ENCODE results near the gene RBAK. TPM values are rescaled to one million over a fixed set of nuclear protein-coding genes. Genes with fewer than 3 reads are reported as not detected.
"Not testable (repeated sequence)": the region's sequence is repeated elsewhere in the genome, so short reads cannot be mapped to it uniquely, and the experiment has no call there.

Gene RBAK
- 10 to 100 TPM; 21.0 to 25.0 (median 23.7) TPM for polyA plus RNA-seq (ENCODE audit: insufficient read length in 3 of 3)

DNA sequence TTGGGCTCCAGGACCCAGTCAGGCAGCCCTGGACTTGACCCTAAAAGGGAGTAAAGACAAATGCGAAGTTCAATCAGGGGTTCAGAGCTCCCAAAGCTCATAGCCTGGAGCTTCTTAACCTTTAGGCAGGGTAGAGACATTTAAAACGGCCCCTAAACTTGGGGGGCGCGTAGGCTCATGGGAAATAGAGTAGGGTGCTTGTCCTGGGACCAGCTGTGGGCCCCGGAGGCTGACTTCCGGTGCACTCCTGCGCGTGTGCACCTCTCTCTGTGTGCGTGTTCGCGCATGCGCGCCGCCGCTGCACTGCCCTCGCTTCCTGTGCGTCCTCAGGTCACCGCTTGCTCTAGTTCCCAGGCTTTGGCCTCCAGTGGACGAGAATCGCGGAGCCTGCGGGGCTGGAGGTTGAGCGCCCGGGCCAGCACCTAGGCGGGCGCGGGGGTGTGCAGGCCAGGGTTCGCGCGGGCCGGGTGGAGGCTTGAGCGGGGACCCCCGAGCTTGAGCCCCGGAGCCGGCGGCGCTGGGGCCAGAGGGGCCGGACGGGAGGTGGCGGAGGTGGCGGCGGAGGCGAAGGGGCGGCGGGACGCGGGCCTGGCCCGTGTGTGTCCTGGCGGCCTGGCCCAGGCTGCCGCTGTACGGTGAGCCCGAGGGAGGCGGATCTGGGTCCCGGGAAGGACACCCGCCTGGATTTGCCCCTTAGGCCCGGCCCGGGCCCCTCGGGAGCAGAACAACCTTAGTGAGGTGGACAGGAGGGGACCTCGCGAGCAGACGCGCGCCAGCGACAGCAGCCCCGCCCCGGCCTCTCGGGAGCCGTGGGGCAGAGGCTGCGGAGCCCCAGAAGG is at the start of gene RBAK:
Gene RBAK, plus strand, starts transcription at position 303 of the 839 bp plus-strand sequence. CDS start 2,217 bp downstream, outside the sequence.
- peak; percentile 79 to 86 (median 83) for DNase-seq (ENCODE audit: low read depth in 3 of 3, low spot score in 2 of 3)

DNA sequence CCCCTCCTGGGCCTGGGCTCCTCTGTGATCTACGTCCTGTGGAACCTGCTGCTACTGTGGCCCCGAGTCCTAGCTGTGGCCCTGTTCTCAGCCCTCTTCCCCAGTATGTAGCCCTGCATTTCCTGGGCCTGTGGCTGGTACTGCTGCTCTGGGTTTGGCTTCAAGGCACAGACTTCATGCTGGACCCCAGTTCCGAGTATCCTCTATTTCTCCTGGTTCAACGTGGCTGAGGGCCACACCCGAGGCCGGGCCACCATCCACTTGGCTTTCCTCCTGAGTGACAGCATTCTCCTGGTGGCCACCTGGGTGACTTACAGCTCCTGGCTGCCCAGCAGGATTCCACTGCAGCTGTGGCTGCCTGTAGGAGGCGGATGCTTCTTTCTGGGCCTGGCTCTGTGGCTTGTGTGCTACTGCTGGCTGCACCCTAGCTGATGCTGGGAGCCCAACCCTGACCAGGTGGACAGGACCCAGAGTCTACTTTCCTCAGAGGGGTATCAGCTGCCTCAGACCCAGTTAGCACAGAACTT is 48.9 kb upstream of the RBAK start:
- DNase-seq (ENCODE audit: low read depth in 3 of 3, low spot score in 2 of 3), result no peak

DNA sequence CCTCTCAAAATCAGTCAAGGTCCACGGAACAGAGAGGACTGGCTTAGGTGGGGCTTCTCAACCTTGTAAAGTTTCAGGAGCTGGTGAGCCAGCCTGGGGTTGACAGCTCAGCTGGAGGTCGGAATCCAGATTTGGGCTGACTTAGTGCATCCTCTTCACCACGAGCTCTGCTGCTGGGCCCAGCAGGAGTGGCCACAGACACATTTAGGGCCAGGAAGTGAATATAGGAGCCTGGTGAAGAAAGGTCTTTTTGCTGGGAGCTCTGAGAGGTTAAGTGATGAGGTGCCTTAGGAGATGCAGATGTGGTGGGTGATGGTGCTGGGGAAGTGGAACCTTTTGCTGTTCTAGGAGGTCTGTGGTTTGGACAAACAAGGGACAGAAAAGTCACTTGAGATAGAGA is 47.4 kb upstream of the RBAK start:
- no peak for DNase-seq (ENCODE audit: low read depth in 3 of 3, low spot score in 2 of 3)

DNA sequence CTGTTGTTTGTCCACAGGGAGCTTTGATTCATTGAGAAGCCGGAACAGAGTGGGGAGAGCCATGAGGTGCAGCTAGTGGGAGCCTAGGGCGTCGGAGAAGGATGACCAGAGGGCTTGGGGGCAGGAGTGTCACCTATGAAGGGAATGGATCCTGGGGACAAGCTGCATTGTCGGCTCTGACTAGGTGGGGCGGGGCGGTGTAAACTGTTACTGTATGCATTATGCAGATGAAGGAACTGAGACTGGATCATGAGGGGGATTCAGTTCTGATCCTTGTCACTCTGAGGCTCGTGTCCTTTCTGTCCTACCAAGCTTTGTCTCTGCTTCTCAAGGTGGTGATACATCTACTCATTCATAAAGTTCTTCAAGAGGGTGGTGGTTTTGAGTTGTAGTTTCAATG is 46.8 kb upstream of the RBAK start:
- DNase-seq (ENCODE audit: low read depth in 3 of 3, low spot score in 2 of 3), result no peak

DNA sequence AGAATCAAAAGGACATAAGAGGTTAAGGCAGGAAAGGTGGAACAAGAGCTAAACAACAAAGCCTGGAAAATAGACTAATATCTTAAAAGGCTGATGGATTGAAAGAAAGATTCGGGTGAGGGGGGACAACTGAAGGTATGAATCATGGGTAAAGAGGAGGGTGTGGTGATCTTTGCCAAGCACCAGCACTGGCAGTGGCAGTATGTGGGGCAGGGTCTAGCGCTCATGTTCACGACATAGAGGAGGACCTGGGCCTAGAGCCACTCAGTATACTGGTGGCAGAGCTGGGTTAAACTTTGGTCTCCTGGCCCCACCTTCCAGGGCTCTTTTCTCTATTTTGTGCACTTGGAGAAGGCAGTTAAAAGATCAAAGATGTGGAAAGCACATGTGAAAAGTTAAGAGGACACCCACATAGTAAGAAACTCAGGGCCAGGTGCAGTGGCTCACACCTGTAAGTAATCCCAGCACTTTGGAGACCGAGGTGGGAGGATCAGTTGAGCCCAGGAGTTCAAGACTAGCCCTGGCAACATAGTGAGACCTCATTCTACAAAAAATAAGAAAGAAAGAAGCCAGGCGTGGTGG is 46.2 kb upstream of the RBAK start:
- no peak for DNase-seq (ENCODE audit: low read depth in 3 of 3, low spot score in 2 of 3)

DNA sequence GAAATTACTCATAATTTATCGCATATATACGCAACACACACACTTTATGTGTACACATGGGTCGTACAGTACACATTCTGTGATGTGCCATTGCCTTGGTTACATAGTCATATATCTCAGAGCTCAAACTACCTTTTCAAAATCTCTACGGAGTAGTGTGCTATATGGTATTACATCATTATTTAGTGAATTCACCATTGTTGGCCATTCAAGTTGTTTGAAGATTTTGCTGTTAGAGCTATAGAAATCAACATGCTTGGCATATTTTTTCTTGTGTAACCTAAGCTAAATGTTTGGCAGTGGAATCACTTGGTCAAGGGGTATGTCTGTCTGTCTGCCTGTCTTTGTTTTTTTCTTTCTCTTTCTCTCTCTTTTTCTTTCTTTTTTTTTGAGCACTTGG is 44.7 kb upstream of the RBAK start:
- no peak for DNase-seq (ENCODE audit: low read depth in 3 of 3, low spot score in 2 of 3)

DNA sequence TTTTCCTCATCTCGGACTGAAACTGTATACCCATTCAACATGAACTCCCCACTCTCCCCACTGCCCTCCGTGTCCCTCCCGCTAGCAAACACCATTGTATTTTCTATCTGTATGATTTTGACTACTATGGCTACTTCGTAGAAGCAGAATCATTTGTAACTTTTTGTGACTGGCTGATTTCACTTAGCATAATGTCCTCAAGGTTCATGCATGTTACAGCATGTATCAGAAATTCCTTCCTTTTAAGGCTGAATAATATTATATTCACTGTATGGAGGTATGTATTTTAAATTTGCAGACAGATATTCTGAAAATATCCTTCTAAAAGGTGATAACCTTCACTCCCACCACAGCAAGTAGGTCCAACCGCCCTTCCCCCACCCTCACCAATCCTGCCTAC is 43.7 kb upstream of the RBAK start:
- DNase-seq (ENCODE audit: low read depth in 3 of 3, low spot score in 2 of 3), result no peak

DNA sequence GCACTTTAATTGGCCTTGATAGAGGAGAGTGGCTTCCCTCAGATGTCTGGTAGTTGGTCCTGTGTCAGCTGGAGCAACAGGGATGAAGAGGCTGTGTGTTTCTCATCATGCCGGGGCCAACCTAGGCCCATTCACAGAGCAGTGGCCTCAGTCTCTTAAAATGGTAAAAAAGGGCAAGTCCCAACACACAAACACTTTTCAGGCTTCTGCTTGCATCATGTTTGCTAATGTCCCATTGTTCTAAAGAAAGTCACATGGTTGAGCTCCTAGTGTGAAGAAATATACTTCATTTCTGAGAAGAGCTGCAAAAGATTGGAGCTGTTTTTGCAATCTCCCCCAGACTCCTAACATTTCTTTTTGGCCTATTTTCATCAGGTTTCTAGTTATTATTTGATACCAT is 40.6 kb upstream of the RBAK start:
- DNase-seq (ENCODE audit: low read depth in 3 of 3, low spot score in 2 of 3), result no peak

DNA sequence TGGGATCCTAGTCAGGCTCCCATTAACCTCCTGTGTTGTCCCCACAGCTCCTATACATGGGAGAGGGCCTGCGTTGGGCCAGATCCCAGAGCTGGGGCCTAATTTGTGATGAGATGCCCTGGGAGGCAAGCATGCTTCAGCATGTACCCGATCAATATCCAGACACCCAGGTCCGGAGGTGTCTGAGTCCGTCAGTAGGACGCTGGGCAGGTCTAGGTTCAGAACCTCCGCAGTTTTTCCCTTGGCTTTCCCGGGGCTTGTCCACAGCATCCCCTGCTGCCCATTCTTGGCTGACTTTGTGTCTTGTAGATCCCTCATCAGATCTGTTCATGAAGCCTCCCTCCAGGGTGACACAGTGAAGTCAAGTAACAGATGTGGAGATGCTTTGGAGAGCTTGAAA is 32.7 kb upstream of the RBAK start:
- DNase-seq (ENCODE audit: low read depth in 3 of 3, low spot score in 2 of 3), result no peak

DNA sequence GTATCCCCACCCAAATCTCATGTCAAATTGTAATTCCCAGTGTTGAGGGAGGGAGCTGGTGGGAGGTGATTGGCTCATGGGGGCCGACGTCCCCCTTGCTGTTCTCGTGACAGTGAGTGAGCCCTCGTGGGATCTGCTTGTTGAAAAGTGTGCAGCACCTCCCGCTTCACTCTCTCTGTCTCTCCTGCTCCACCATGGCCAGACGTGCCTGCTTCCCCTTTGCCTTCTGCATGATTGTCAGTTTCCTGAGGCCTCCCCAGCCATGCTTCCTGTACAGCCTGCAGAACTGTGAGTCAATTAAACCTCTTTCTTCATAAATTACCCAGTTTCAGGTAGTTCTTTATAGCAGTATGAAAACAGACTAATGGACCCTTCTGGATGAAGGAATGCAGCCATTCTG is 29.7 kb upstream of the RBAK start:
- not testable (repeated sequence) for DNase-seq (ENCODE audit: low read depth in 3 of 3, low spot score in 2 of 3)

DNA sequence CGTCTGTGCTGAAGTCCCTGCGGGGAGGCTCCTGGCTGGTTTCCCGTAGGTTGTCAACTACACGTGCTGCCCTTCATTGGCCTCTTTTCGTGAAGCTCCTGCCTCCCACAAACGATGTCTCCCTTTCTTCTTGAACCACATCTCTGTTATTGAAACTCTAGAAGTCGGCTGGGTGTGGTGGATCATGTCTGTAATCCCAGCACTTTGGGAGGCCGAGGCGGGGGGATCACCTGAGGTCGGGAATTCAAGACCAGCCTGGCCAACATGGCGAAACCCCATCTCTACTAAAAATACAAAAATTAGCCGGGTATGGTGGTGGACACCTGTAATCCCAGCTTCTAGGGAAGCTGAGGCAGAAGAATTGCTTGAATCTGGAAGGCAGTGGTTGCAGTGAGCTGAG is 28.0 kb upstream of the RBAK start:
- DNase-seq (ENCODE audit: low read depth in 3 of 3, low spot score in 2 of 3), result not testable (repeated sequence)

DNA sequence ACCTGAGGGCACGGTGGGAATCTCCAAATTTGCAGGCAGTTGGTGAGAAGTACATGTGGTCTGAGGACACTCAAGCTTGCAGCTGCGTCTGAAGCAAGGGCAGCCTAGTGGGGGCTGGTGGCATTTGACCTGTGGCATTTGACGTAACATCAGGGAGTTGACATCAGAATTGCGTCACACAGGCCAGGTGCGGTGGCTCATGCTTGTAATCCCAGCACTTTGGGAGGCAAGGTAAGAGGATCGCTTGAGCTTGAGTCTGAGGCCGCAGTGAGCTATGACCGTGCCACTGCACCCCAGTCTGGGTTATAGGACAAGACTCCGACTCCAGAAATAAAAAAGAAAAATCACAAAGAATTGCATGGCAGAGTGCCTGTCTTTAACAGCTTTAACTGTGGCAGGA is 25.6 kb upstream of the RBAK start:
- DNase-seq (ENCODE audit: low read depth in 3 of 3, low spot score in 2 of 3), result no peak

DNA sequence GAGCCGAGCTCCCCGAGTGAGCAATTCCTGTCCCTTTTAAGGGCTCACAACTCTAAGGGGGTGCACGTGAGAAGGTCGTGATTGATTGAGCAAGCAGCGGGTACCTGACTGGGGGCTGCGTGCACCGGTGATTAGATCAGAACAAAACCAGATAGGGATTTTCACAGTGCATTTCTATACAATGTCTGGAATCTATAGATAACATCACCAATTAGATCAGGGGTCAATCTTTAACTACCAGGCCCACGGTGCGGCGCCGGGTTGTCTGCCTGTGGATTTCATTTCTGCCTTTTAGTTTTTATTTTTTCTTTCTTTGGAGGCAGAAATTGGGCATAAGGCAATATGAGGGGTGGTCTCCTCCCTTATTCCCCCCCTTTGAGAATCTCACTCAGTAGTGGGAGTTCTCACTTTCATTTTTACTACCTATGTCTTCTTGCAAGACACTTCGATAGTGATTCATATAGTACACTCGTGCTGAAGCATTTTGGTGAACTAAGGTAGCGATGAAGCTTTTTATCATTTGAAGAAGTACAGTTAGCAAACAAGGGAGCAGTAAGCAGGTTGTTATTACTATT is 24.6 kb upstream of the RBAK start:
- not testable (repeated sequence) for DNase-seq (ENCODE audit: low read depth in 3 of 3, low spot score in 2 of 3)

DNA sequence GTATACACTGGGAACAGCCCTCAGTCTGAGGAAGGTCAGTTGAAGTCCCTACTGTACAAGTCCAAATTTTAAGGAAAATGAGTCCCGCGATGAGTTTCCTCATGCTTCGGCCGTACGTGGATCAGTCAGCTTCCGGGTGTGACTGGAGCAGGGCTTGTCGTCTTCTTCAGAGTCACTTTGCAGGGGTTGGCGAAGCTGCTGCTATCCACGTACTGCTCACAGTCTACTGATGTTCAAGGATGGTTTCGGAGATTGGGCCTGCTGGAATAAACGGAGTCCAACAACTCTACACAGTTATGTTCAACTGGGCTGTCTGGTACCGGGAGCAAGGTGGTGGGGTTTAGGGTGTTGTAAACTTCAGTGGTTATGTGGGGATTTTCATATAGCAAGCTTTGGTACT is 22.0 kb upstream of the RBAK start:
- not testable (repeated sequence) for DNase-seq (ENCODE audit: low read depth in 3 of 3, low spot score in 2 of 3)

DNA sequence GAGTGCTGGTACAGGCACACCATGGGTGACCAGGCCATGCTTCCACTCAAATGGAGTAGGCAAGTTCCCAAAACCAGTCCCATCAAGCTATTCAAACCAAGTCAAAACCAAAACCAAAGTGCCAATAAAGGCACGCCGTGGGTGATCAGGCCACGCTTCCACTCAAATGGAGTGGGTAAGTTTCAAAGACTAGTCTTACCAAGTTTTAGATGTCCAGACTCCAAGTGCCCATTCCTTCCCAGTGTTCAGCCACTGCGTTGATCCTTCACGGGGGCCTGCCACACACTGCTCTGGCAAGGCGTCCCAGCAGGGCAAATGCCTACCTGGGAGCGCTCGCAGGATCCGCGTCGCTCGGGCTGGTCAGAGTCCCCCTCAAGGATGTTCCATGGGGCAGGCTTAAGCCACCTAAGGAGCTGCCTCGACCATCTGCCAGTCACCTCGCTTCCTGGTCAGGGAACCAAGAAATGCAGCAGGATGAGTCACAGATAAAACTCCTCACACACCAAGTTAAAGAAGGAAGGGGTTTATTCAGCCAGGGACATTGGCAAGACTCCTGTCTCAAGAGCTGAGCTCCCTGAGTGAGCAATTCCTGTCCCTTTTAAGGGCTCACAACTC is 17.8 kb upstream of the RBAK start:
- not testable (repeated sequence) for DNase-seq (ENCODE audit: low read depth in 3 of 3, low spot score in 2 of 3)

DNA sequence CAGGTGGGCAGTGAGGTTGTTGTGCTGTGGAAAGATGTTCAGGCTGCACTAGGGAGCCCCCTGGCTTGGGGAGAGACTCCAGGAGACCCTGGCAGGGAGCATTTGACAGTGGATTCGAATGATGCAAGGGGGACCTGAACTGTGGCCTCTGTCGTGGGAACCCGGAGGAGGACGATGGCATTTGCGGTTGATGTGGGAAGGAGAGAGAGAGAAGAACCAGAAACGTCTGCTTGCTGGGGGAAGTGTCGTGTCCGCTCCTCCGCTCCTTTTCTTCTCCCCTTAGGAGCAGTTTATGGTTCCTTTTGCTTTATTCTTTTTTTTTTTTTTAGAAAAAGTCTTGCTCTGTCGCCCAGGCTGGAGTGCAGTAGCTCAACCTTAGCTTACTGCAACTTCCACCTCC is 12.5 kb upstream of the RBAK start:
- not testable (repeated sequence) for DNase-seq (ENCODE audit: low read depth in 3 of 3, low spot score in 2 of 3)

DNA sequence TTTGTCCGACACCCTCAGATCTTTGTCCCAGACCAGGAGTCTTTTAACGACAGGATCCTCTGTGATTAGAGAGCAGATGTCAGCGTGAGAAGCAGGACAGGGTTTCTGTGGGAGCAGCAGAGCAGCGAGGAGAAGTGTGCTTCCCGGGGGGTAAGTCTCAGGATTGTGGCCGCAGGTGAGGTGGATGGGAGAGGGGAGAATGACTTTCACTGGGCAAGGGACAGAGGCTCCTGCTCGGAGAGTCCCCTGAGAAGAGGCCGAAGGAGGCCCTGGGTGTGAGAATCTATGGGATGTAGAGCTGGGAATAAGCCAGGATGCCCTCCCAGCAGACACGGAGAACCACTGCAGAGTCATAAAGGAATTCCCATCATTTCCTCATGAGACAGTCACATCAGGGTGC is 10.4 kb upstream of the RBAK start:
- no peak for DNase-seq (ENCODE audit: low read depth in 3 of 3, low spot score in 2 of 3)

DNA sequence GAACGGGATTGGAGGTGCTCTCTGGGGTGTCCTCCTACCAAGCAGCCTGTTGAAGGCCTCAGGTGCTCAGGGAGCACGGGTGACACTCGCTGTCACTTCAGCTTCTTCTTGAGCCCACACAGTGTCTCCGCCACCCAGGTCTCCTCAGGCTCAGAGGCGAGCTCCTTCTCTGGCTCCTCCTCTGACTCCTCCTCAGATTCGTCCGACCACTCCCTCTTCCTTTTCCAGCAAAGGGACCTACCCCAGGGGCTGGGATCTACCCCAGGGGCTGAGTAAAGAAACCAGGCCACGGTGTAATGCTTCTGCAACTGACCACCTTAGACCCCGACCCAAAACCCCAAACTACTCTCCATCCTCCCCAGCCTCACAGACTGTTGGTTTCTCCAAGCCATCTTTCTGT is 9.2 kb upstream of the RBAK start:
- no peak for DNase-seq (ENCODE audit: low read depth in 3 of 3, low spot score in 2 of 3)

DNA sequence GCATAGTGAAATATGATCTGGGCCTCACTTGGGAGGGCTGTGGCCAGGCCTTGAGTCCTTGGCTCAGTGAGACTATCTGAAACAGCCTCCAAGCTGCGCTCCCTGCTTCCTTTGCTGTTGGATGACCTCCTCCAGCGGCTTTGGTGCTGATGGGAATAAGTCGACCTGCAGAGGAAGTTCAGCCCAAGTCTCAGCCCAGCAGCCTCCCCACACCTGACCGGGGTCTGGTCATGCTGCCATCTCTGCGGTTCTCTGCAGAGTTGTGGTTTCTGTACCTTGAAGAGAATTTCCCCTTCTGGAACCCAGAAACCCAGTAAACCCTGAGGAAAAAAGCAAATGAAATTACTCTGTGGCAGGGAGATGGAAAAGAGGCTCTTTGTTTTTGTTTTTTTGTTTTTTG is 4.6 kb upstream of the RBAK start:
- DNase-seq (ENCODE audit: low read depth in 3 of 3, low spot score in 2 of 3), result no peak

DNA sequence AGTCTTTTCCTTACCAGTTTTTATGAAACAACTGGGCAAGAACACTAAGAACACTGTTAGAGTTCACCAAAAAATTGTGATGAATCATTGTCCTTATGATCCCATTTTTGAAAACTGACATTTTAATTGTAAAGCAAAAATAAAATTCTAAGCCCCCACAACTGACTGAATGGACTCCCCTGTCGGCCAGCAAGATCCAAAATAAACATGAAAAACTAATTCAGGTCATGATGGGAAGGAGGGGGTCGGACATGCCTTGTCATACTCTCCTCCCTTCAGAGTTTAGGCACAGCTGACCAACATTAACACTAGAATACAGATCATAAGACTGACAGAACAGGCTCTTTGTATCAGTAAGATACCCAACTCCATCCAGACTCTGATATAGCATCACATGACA is 2.0 kb upstream of the RBAK start:
- no peak for DNase-seq (ENCODE audit: low read depth in 3 of 3, low spot score in 2 of 3)

DNA sequence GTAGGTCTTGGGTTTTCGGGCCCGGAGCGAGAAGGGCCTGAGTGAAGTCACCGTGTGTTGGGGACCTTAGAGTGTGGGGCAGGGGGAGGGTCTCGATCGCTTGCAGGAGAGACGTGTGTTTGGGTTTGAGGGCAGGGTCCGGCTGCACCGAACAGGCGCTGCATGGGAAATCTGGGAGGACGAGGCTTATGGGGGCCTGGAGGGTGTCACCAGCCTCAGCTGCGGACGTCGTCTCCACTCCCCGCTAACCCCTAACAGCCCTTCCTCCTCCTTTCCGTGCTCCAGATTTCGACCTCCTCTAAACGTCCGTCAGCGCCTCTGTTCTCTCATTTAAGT is 705 bp downstream of the RBAK start:
- DNase-seq (ENCODE audit: low read depth in 3 of 3, low spot score in 2 of 3), result not testable (repeated sequence)

Data from right renal cortex interstitium (tissue), 3 donors.